ENCODE results near the gene DIS3.
"Not testable (repeated sequence)": the region's sequence is repeated elsewhere in the genome, so short reads cannot be mapped to it uniquely, and the experiment has no call there.

DIS3 gene

GRCh38 chr13:72728290-72728605, 53.5 kb downstream of the DIS3 start:
- Histone ChIP-seq H3K27ac (replicated peaks) (peak overlapping the region; percentile 77), H3K4me3 (replicated peaks; ENCODE audit: insufficient read depth, low read length) (peak overlapping the region; percentile 95), H3K27me3 (ENCODE audit: insufficient read depth, poor library complexity, severe bottlenecking) (no peaks in the 10 kb centered on the region)
- DNase-seq (ENCODE audit: low read depth in 1 of 2, low spot score in 1 of 2), result peak in 1 of 2 experiments; percentile 8
- TF ChIP-seq, protein P1, sequence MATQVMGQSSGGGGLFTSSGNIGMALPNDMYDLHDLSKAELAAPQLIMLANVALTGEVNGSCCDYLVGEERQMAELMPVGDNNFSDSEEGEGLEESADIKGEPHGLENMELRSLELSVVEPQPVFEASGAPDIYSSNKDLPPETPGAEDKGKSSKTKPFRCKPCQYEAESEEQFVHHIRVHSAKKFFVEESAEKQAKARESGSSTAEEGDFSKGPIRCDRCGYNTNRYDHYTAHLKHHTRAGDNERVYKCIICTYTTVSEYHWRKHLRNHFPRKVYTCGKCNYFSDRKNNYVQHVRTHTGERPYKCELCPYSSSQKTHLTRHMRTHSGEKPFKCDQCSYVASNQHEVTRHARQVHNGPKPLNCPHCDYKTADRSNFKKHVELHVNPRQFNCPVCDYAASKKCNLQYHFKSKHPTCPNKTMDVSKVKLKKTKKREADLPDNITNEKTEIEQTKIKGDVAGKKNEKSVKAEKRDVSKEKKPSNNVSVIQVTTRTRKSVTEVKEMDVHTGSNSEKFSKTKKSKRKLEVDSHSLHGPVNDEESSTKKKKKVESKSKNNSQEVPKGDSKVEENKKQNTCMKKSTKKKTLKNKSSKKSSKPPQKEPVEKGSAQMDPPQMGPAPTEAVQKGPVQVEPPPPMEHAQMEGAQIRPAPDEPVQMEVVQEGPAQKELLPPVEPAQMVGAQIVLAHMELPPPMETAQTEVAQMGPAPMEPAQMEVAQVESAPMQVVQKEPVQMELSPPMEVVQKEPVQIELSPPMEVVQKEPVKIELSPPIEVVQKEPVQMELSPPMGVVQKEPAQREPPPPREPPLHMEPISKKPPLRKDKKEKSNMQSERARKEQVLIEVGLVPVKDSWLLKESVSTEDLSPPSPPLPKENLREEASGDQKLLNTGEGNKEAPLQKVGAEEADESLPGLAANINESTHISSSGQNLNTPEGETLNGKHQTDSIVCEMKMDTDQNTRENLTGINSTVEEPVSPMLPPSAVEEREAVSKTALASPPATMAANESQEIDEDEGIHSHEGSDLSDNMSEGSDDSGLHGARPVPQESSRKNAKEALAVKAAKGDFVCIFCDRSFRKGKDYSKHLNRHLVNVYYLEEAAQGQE (IDR thresholded peaks at IDR 0.05; ENCODE audit: insufficient replicate concordance, low read depth), result no peak
- no peak for TF ChIP-seq POLR2AphosphoS5 (IDR thresholded peaks at IDR 0.05; ENCODE audit: low read depth)
- no peak for TF ChIP-seq CTCF (IDR thresholded peaks at IDR 0.05; ENCODE audit: insufficient read depth, low read length)
- TF ChIP-seq GABPA (IDR thresholded peaks at IDR 0.05; ENCODE audit: low read depth), result no peak
- TF ChIP-seq SPI1 (IDR thresholded peaks at IDR 0.05; ENCODE audit: borderline replicate concordance, low read depth), result no peak

- Histone ChIP-seq H3K27ac (replicated peaks) (peak within 1 kb of the TSS; percentile 88), H3K27me3 (ENCODE audit: insufficient read depth, poor library complexity, severe bottlenecking) (no peaks in the 10 kb centered on the region), H3K4me3 (replicated peaks; ENCODE audit: insufficient read depth, low read length) (peak within 1 kb of the TSS; percentile 95)
- DNase-seq (ENCODE audit: low read depth in 1 of 2, low spot score in 1 of 2), result peak; percentile 86 to 99
- TF ChIP-seq GABPA (IDR thresholded peaks at IDR 0.05; ENCODE audit: low read depth) (no peak; the same call in 1 of the 2 replicates), SPI1 (IDR thresholded peaks at IDR 0.05; ENCODE audit: borderline replicate concordance, low read depth) (peak; percentile 58; the same call in 1 of the 2 replicates), POLR2AphosphoS5 (IDR thresholded peaks at IDR 0.05; ENCODE audit: low read depth) (peak; percentile 48)
Measured at GRCh38 chr13:72727417-72728289, 54.0 kb downstream of the DIS3 start, which contains the start of the genes BORA and MZT1. Gene BORA (plus strand): TSS chr13:72727923. CDS start chr13:72728941, 1,018 bp downstream. Gene MZT1 (minus strand): TSS chr13:72727629. CDS start chr13:72727602, 27 bp downstream.

GRCh38 chr13:72726726-72727416, 54.8 kb downstream of the DIS3 start:
- peak; percentile 47 to 70 for DNase-seq (ENCODE audit: low read depth in 1 of 2, low spot score in 1 of 2)
- Histone ChIP-seq H3K4me3 (replicated peaks; ENCODE audit: insufficient read depth, low read length) (peak overlapping the region; percentile 95), H3K27me3 (ENCODE audit: insufficient read depth, poor library complexity, severe bottlenecking) (no peaks in the 10 kb centered on the region), H3K27ac (replicated peaks) (peak overlapping the region; percentile 88)
- TF ChIP-seq GABPA (IDR thresholded peaks at IDR 0.05; ENCODE audit: low read depth) (no peak), SPI1 (IDR thresholded peaks at IDR 0.05; ENCODE audit: borderline replicate concordance, low read depth) (no peak)
- TF ChIP-seq, protein P1 (IDR thresholded peaks at IDR 0.05; ENCODE audit: insufficient replicate concordance, low read depth), result no peak

GRCh38 chr13:72726185-72726584, 55.5 kb downstream of the DIS3 start:
- H3K4me3 ChIP-seq (replicated peaks; ENCODE audit: insufficient read depth, low read length), result peak overlapping the region; percentile 95
- H3K27ac ChIP-seq (replicated peaks), result peak overlapping the region; percentile 88
- H3K27me3 ChIP-seq (ENCODE audit: insufficient read depth, poor library complexity, severe bottlenecking), result not testable (repeated sequence)
- DNase-seq (ENCODE audit: low read depth in 1 of 2, low spot score in 1 of 2), result peak in 1 of 2 experiments; percentile 48

- H3K27me3 ChIP-seq (ENCODE audit: insufficient read depth, poor library complexity, severe bottlenecking), result no peaks in the 10 kb centered on the region
- no peak for DNase-seq (ENCODE audit: low read depth in 1 of 2, low spot score in 1 of 2)
- H3K4me3 ChIP-seq (replicated peaks; ENCODE audit: insufficient read depth, low read length), result no peak overlapping the region
- H3K27ac ChIP-seq (replicated peaks), result no peak overlapping the region
- TF ChIP-seq, protein P1 (IDR thresholded peaks at IDR 0.05; ENCODE audit: insufficient replicate concordance, low read depth), result no peak
- no peak for TF ChIP-seq POLR2AphosphoS5 (IDR thresholded peaks at IDR 0.05; ENCODE audit: low read depth)
- no peak for TF ChIP-seq GABPA (IDR thresholded peaks at IDR 0.05; ENCODE audit: low read depth)
Measured at GRCh38 chr13:72716776-72717175, 64.9 kb downstream of the DIS3 start.

Data from HL-60 (cell line).